ENCODE data around the gene ERBB4. TPM values are rescaled to one million over a fixed set of nuclear protein-coding genes. Genes with fewer than 3 reads are reported as not detected.

ERBB4 gene
- total and polyA plus RNA-seq, 9 donors = 0.08 to 22.3 (median 1.2) TPM

DNA sequence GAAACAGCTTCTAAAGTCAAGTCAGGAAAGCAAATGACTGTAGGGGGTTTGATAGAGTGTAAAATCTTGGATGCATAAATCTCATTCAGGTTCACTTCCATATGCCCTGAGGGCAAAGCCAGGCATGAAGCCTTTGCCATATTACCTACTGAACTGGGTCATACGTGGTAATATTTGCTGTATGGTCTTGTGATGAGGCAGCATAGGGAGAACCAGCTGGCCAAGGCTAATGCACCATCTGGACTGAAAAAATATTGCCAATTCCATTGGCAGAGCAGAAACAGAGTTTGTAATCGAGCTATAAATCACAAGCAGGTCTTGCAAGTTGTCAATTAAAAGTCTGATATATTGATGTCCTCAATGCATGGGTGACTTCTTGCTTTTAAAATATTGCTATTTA is 243.8 kb downstream of the ERBB4 start:
- Histone ChIP-seq H3K27ac (no peak overlapping the region), H3K9me3 (no peaks in the 10 kb centered on the region), H3K27me3 (no peaks in the 10 kb centered on the region), H3K36me3 (no peaks in the 10 kb centered on the region), H3K4me1 (ENCODE audit: insufficient read depth) (no peaks in the 10 kb centered on the region), H3K4me3 (no peak overlapping the region)
- no peak for TF ChIP-seq EP300 (IDR thresholded peaks at IDR 0.05)
- TF ChIP-seq POLR2A (IDR thresholded peaks at IDR 0.05) = no peak
- TF ChIP-seq CTCF (IDR thresholded peaks at IDR 0.05) = no peak
- WGBS, 3 donors = 52 to 71% (median 66%) methylated on average over 2 of the region's 2 CpGs
- no peak for DNase-seq
- intact Hi-C loops (cut with DNase I) = no loop called here

- Histone ChIP-seq H3K4me3 (no peak overlapping the region), H3K27ac (no peak overlapping the region), H3K27me3 (no peaks in the 10 kb centered on the region), H3K4me1 (ENCODE audit: insufficient read depth) (no peaks in the 10 kb centered on the region), H3K9me3 (no peaks in the 10 kb centered on the region), H3K36me3 (no peaks in the 10 kb centered on the region)
- intact Hi-C loops (cut with DNase I) = no loop called here
- TF ChIP-seq POLR2A (IDR thresholded peaks at IDR 0.05) (no peak), EP300 (IDR thresholded peaks at IDR 0.05) (no peak), CTCF (IDR thresholded peaks at IDR 0.05) (no peak)
- no peak for DNase-seq
Measured at GRCh38 chr2:212289301-212289700, 249.3 kb downstream of the ERBB4 start.

DNA sequence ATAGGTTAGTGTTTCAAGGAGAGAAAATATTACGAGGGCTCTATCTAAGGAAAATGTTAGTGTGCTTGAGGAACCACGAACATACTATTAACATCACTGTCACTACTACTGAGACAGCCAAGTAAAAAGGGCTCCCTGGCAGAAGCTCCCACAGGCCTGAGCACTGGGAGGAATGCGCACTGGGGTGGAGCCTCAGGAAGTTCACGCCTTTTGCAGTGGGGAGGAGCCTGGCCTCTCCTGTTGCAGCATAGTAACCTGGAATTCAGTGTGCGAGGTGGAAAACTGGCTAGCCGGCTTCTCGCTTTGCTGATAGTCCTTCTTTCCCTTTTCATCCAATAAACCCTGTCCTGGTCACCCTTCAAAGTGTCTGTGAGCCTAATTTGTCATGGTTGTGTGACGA is 250.3 kb downstream of the ERBB4 start:
- Histone ChIP-seq H3K4me3 (no peak overlapping the region), H3K4me1 (ENCODE audit: insufficient read depth) (no peaks in the 10 kb centered on the region), H3K36me3 (no peaks in the 10 kb centered on the region), H3K9me3 (no peaks in the 10 kb centered on the region), H3K27me3 (no peaks in the 10 kb centered on the region), H3K27ac (no peak overlapping the region)
- intact Hi-C loops (cut with DNase I) = no loop called here
- TF ChIP-seq POLR2A (IDR thresholded peaks at IDR 0.05) (no peak), EP300 (IDR thresholded peaks at IDR 0.05) (no peak), CTCF (IDR thresholded peaks at IDR 0.05) (no peak)
- 89 to 96% (median 93%) methylated on average over 8 of the region's 8 CpGs for WGBS, 3 donors
- no peak for DNase-seq

- WGBS, 3 donors = 14 to 26% (median 16%) methylated on average over 1 of the region's 1 CpG
- intact Hi-C loops (cut with DNase I) = no loop called here
- H3K9me3 ChIP-seq = no peaks in the 10 kb centered on the region
- H3K27ac ChIP-seq = no peak overlapping the region
- TF ChIP-seq EP300 (IDR thresholded peaks at IDR 0.05) (no peak), CTCF (IDR thresholded peaks at IDR 0.05) (no peak), POLR2A (IDR thresholded peaks at IDR 0.05) (no peak)
- no peaks in the 10 kb centered on the region for H3K27me3 ChIP-seq
- no peaks in the 10 kb centered on the region for H3K36me3 ChIP-seq
- DNase-seq = no peak
- H3K4me1 ChIP-seq (ENCODE audit: insufficient read depth) = no peaks in the 10 kb centered on the region
- no peak overlapping the region for H3K4me3 ChIP-seq
Measured at GRCh38 chr2:212284166-212284565, 254.4 kb downstream of the ERBB4 start.

Measured in ovary (tissue), 9 donors.